Trophoblast cell (in vitro differentiated cells and primary cell): Measurements from ENCODE around the gene SLC9A1.

Source experiments
- DNase-seq, 2 donors: peaks; one replicate each; pipeline ENCODE4 v3.0.0-alpha.2; 2016
- H2AFZ ChIP-seq: 2 replicates; pipeline ENCODE4 v1.6.1; 2013; ENCODE audit warnings: low read length, moderate library complexity, mild to moderate bottlenecking; ENCODE audit not compliant: insufficient read depth, poor library complexity
- H2AK5ac ChIP-seq: 2 replicates; pipeline ENCODE4 v1.6.1; 2013; ENCODE audit warnings: mild to moderate bottlenecking, low read length
- H2BK120ac ChIP-seq: 2 replicates; pipeline ENCODE4 v1.6.1; 2013; ENCODE audit warnings: low read length, mild to moderate bottlenecking, moderate library complexity; ENCODE audit not compliant: insufficient read depth, poor library complexity
- H2BK12ac ChIP-seq: 2 replicates; pipeline ENCODE4 v1.6.1; 2013; ENCODE audit warnings: mild to moderate bottlenecking, low read length, moderate library complexity
- H2BK5ac ChIP-seq: 2 replicates; pipeline ENCODE4 v1.6.1; 2013; ENCODE audit warnings: low read length, low read depth, moderate library complexity, mild to moderate bottlenecking; ENCODE audit not compliant: poor library complexity
- H3K14ac ChIP-seq: 2 replicates; pipeline ENCODE4 v1.6.1; 2013; ENCODE audit warnings: mild to moderate bottlenecking, low read length
- H3K18ac ChIP-seq: 2 replicates; pipeline ENCODE4 v1.6.1; 2013; ENCODE audit warnings: mild to moderate bottlenecking, low read length
- H3K23ac ChIP-seq: 2 replicates; pipeline ENCODE4 v1.6.1; 2013; ENCODE audit warnings: low read length
- H3K27ac ChIP-seq: 2 replicates; pipeline ENCODE4 v1.5.1; 2013; ENCODE audit warnings: low read depth, mild to moderate bottlenecking, inconsistent platforms, low read length, moderate library complexity
- H3K27me3 ChIP-seq: 2 replicates; pipeline ENCODE4 v1.6.1; 2013; ENCODE audit warnings: inconsistent platforms, mild to moderate bottlenecking, low read length, moderate library complexity; ENCODE audit not compliant: insufficient read depth
- H3K36me3 ChIP-seq, 2 experiments: 1 replicate in 1 of 2; 2 replicates in 1 of 2; pipeline ENCODE4 v1.6.1; 2013; ENCODE audit warnings: low read length in 2 of 2, mild to moderate bottlenecking in 2 of 2, moderate library complexity in 1 of 2; ENCODE audit not compliant: insufficient read depth in 2 of 2, control insufficient read depth in 1 of 2
- H3K4ac ChIP-seq: 2 replicates; pipeline ENCODE4 v1.6.1; 2013; ENCODE audit warnings: low read depth, mild to moderate bottlenecking, low read length, moderate library complexity
- H3K4me1 ChIP-seq, 2 experiments: 1 replicate in 1 of 2; 2 replicates in 1 of 2; pipeline ENCODE4 v1.6.1; 2013; ENCODE audit warnings: low read length in 2 of 2, mild to moderate bottlenecking in 2 of 2, moderate library complexity in 1 of 2; ENCODE audit not compliant: insufficient read depth in 2 of 2, control insufficient read depth in 1 of 2
- H3K4me2 ChIP-seq: 2 replicates; pipeline ENCODE4 v1.6.1; 2013; ENCODE audit warnings: inconsistent platforms, mild to moderate bottlenecking, low read length, moderate library complexity
- H3K4me3 ChIP-seq: 2 replicates; pipeline ENCODE4 v1.5.1; 2013; ENCODE audit warnings: mild to moderate bottlenecking, low read depth, low read length, inconsistent platforms
- H3K79me1 ChIP-seq: one replicate; pipeline ENCODE4 v1.6.1; 2013; ENCODE audit warnings: low read length
- H3K79me2 ChIP-seq: 2 replicates; pipeline ENCODE4 v1.6.1; 2013; ENCODE audit warnings: low read length, mild to moderate bottlenecking; ENCODE audit not compliant: control insufficient read depth, insufficient read depth, poor library complexity
- H3K9ac ChIP-seq: 2 replicates; pipeline ENCODE4 v1.6.1; 2013; ENCODE audit warnings: mild to moderate bottlenecking, low read length
- H3K9me3 ChIP-seq: 2 replicates; pipeline ENCODE4 v1.6.1; 2013; ENCODE audit warnings: low read depth, mild to moderate bottlenecking, control low read depth, inconsistent platforms, low read length; ENCODE audit not compliant: insufficient read depth
- H4K12ac ChIP-seq: 2 replicates; pipeline ENCODE4 v1.6.1; 2013; ENCODE audit warnings: low read depth, mild to moderate bottlenecking, low read length, moderate library complexity
- H4K8ac ChIP-seq: 2 replicates; pipeline ENCODE4 v1.6.1; 2013; ENCODE audit warnings: low read depth, mild to moderate bottlenecking, low read length, moderate library complexity
- H4K91ac ChIP-seq: one replicate; pipeline ENCODE4 v1.6.1; 2013; ENCODE audit warnings: low read depth, mild to moderate bottlenecking, low read length, moderate library complexity
- WGBS: extraction: QIAGEN DNeasy Blood & Tissue Kit; methylation state at CpG from one replicate; pipeline ENCODE4 v1.1.7; 2013; ENCODE audit warnings: missing lambda C conversion rate; ENCODE audit not compliant: insufficient read length, insufficient coverage; ENCODE audit errors: extremely low coverage; 5-methylcytosine and 5-hydroxymethylcytosine counted together

SLC9A1 gene

DNA sequence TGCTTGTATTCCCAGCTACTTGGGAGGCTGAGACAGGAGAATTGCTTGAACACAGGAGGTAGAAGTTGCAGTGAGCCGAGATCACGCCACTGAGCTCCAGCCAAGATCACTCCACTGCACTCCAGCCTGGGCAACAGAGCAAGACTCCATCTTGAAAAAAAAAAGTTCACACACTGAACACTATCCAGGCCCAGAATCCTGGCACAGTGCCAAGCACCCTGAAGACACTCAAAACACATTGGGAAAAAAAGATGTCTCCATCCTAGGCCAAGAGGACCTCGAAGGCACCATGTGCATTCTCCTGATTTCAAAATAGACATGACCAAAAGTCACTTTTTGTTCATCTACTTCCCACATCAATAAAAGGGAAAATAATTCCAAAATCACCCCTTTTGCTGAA, 38.7 kb downstream of the SLC9A1 start:
- Histone ChIP-seq H3K79me2 (no peaks in the 10 kb centered on the region), H3K4me3 (no peak overlapping the region), H3K4ac (no peak overlapping the region), H3K14ac (no peak overlapping the region), H2BK5ac (no peak overlapping the region), H3K9me3 (peaks cover 2% of the 10 kb centered on the region), H3K9ac (no peak overlapping the region), H2AK5ac (no peak overlapping the region), H3K18ac (no peak overlapping the region), H3K36me3 (peaks cover 10 to 15% of the 10 kb centered on the region in 2 experiments), H3K4me1 (peaks cover 14 to 25% of the 10 kb centered on the region in 2 experiments), H3K27ac (no peak overlapping the region), H3K23ac (no peak overlapping the region), H4K12ac (no peak overlapping the region), H2AFZ (no peak overlapping the region), H4K8ac (no peak overlapping the region), H3K4me2 (no peak overlapping the region), H2BK12ac (no peak overlapping the region), H3K79me1 (no peaks in the 10 kb centered on the region), H2BK120ac (no peak overlapping the region), H3K27me3 (no peaks in the 10 kb centered on the region), H4K91ac (no peak overlapping the region)
- no peak for DNase-seq
- no CpG with 5 or more reads among the region's 3 CpGs for WGBS

DNA sequence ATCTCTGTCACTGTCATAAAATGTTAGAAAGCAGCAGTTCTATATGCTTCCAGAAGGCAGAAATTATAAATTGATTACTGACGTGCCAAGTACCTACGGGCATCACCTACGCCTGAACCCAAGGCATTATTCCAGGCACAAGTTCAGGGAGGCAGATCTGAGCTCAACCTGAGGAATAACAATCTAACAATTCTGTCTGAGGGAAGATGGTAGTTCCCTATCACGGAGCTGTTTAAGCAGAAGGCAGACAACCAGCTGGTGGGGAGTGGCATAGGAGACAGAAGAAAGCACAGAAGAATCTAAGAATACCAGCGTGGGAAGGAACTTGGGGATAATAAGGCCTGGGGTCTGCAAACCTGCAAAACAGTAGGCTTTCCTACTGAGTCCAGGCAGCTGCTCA, 40.4 kb downstream of the SLC9A1 start:
- H3K36me3 ChIP-seq = peaks cover 19 to 29% of the 10 kb centered on the region in 2 experiments
- no peak overlapping the region for H3K27ac ChIP-seq
- H3K27me3 ChIP-seq = no peaks in the 10 kb centered on the region
- H2AK5ac ChIP-seq = no peak overlapping the region
- H3K4me1 ChIP-seq = peaks cover 14 to 25% of the 10 kb centered on the region in 2 experiments
- no peak overlapping the region for H2BK120ac ChIP-seq
- no peak overlapping the region for H4K8ac ChIP-seq
- H3K18ac ChIP-seq = no peak overlapping the region
- no peak overlapping the region for H2BK5ac ChIP-seq
- no peak overlapping the region for H4K12ac ChIP-seq
- no peak overlapping the region for H3K9ac ChIP-seq
- no peak overlapping the region for H3K23ac ChIP-seq
- no peaks in the 10 kb centered on the region for H3K79me1 ChIP-seq
- no peaks in the 10 kb centered on the region for H3K79me2 ChIP-seq
- no peak overlapping the region for H3K4ac ChIP-seq
- H3K4me3 ChIP-seq = no peak overlapping the region
- no peak overlapping the region for H2BK12ac ChIP-seq
- H3K14ac ChIP-seq = no peak overlapping the region
- no peak overlapping the region for H4K91ac ChIP-seq
- H3K4me2 ChIP-seq = no peak overlapping the region
- peaks cover 2% of the 10 kb centered on the region for H3K9me3 ChIP-seq
- no peak overlapping the region for H2AFZ ChIP-seq
- WGBS = no CpG with 5 or more reads among the region's 5 CpGs
- DNase-seq = no peak

DNA sequence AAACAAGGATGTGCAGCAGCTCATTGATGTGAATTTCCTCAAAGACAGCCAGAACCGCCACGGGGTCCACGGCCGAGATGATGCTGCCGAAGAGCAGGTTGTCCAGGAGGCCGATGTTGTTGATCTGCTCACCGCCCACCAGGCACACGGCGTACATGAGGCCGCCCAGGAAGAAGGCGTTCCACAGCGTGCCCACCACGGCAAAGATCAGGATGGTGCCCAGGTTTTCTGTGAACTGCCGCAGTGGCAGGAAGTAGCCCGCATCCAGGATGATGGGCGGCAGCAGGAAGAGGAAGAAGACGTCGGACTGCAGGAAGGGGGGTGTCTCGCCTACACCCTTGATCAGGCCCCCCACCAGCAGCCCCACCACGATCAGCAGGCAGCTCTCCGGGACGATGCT, 41.1 kb downstream of the SLC9A1 start:
- no peak overlapping the region for H3K4ac ChIP-seq
- H4K12ac ChIP-seq = no peak overlapping the region
- H2BK120ac ChIP-seq = no peak overlapping the region
- no peaks in the 10 kb centered on the region for H3K79me1 ChIP-seq
- no peak overlapping the region for H2AFZ ChIP-seq
- H3K36me3 ChIP-seq = peaks cover 26 to 35% of the 10 kb centered on the region in 2 experiments
- H2BK5ac ChIP-seq = no peak overlapping the region
- H3K4me3 ChIP-seq = no peak overlapping the region
- H2BK12ac ChIP-seq = no peak overlapping the region
- H3K14ac ChIP-seq = no peak overlapping the region
- no peaks in the 10 kb centered on the region for H3K27me3 ChIP-seq
- WGBS = no CpG with 5 or more reads among the region's 22 CpGs
- H3K23ac ChIP-seq = no peak overlapping the region
- H3K4me1 ChIP-seq = peaks cover 14 to 19% of the 10 kb centered on the region in 2 experiments
- no peak overlapping the region for H4K8ac ChIP-seq
- no peak overlapping the region for H3K27ac ChIP-seq
- peaks cover 2% of the 10 kb centered on the region for H3K9me3 ChIP-seq
- H2AK5ac ChIP-seq = no peak overlapping the region
- no peak overlapping the region for H4K91ac ChIP-seq
- no peak for DNase-seq
- H3K4me2 ChIP-seq = no peak overlapping the region
- H3K79me2 ChIP-seq = no peaks in the 10 kb centered on the region
- no peak overlapping the region for H3K9ac ChIP-seq
- H3K18ac ChIP-seq = no peak overlapping the region

DNA sequence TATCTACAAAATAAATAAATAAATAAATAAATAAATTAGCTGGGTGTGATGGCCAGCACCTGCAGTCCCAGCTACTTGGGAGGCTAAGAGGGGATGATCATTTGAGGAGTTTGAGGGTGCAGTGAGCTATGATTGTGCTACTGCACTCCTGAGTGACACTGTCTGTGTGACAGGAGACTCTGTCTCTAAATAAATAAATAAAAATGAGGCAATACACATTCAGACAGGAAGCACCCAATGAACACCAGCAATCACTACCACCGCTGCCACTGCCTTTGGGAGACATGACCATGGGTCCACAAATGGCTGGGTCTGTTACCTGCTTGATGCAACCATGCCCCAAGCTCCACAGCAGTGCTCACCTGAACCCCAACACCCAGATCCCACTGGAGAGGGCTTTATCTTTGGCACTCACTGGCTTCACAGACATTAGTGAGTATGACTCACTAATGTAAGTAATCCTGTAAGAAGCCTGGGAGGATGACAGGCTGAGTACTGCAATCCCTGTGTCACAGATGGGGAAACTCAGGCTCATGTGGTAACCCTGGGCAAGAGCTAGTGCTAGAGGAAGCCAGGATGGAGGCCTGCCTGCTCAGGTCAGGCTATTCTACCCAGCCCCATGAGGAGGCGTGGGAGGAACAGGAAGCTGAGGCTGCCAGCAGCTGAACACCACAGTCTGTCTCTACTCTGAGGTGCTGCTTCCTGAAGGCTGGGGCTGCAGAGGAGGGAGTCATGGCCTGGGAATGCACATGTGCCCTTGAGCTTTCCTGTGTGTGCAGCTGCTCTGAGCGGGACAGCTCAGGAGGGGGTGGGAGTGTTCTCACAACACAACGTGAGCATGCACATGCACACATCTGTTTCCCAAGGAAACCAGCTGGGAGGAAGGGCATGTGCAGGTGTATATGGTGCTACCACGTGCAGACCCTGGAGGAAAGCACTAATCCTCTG, 43.0 kb downstream of the SLC9A1 start:
- H3K79me2 ChIP-seq = no peaks in the 10 kb centered on the region
- H3K9ac ChIP-seq = no peak overlapping the region
- H3K27ac ChIP-seq = peak overlapping the region; percentile 62
- H3K27me3 ChIP-seq = no peaks in the 10 kb centered on the region
- H4K12ac ChIP-seq = no peak overlapping the region
- no peak overlapping the region for H2AFZ ChIP-seq
- no peak overlapping the region for H3K4me2 ChIP-seq
- peak overlapping the region; percentile 32 for H4K8ac ChIP-seq
- H2BK12ac ChIP-seq = no peak overlapping the region
- no peak overlapping the region for H3K4ac ChIP-seq
- no peak overlapping the region for H2BK120ac ChIP-seq
- H3K4me1 ChIP-seq = peaks cover 6 to 7% of the 10 kb centered on the region in 2 experiments
- WGBS = no CpG with 5 or more reads among the region's 5 CpGs
- H2BK5ac ChIP-seq = no peak overlapping the region
- no peak overlapping the region for H3K18ac ChIP-seq
- H3K4me3 ChIP-seq = no peak overlapping the region
- peak overlapping the region; percentile 32 for H2AK5ac ChIP-seq
- no peak overlapping the region for H4K91ac ChIP-seq
- H3K36me3 ChIP-seq = peaks cover 35 to 40% of the 10 kb centered on the region in 2 experiments
- DNase-seq = peak; percentile 96 to 98
- no peak overlapping the region for H3K23ac ChIP-seq
- no peaks in the 10 kb centered on the region for H3K9me3 ChIP-seq
- no peaks in the 10 kb centered on the region for H3K79me1 ChIP-seq
- H3K14ac ChIP-seq = no peak overlapping the region
